Fibroblast of skin of scalp (primary cell): ENCODE measurements around the gene BBOX1.
"Not testable (repeated sequence)": the region's sequence is repeated elsewhere in the genome, so short reads cannot be mapped to it uniquely, and the experiment has no call there.

Experiments used
- DNase-seq: peaks from one replicate; pipeline ENCODE4 v3.0.0-alpha.2; 2013

Gene BBOX1

GRCh38 chr11:27130806-27131205, 90.2 kb downstream of the BBOX1 start:
- no peak for DNase-seq

- DNase-seq: not testable (repeated sequence)
Observed at GRCh38 chr11:27135924-27136329, 95.3 kb downstream of the BBOX1 start.

GRCh38 chr11:27138716-27139115, 98.1 kb downstream of the BBOX1 start:
- no peak for DNase-seq

- DNase-seq: no peak
Observed at GRCh38 chr11:27139742-27140367, 99.2 kb downstream of the BBOX1 start.

- DNase-seq: no peak
Observed at GRCh38 chr11:27141576-27141975, 101.0 kb downstream of the BBOX1 start.

GRCh38 chr11:27147916-27148315, 107.3 kb downstream of the BBOX1 start:
- DNase-seq: no peak

GRCh38 chr11:27148506-27148905, 107.9 kb downstream of the BBOX1 start:
- DNase-seq: no peak

GRCh38 chr11:27150098-27150497, 109.5 kb downstream of the BBOX1 start:
- no peak for DNase-seq

- DNase-seq: peak; percentile 31
Observed at GRCh38 chr11:27153136-27153535, 112.5 kb downstream of the BBOX1 start.

GRCh38 chr11:27158456-27159334, 118.1 kb downstream of the BBOX1 start:
- DNase-seq: peak; percentile 83

- DNase-seq: no peak
Observed at GRCh38 chr11:27159335-27159679, 118.7 kb downstream of the BBOX1 start.

- DNase-seq: peak; percentile 60
Observed at GRCh38 chr11:27161071-27161470, 120.5 kb downstream of the BBOX1 start.

GRCh38 chr11:27162237-27162636, 121.6 kb downstream of the BBOX1 start:
- DNase-seq: no peak

GRCh38 chr11:27166130-27166529, 125.5 kb downstream of the BBOX1 start:
- no peak for DNase-seq

GRCh38 chr11:27171376-27171958, 130.9 kb downstream of the BBOX1 start:
- no peak for DNase-seq

- no peak for DNase-seq
Observed at GRCh38 chr11:27173545-27173944, 132.9 kb downstream of the BBOX1 start.

GRCh38 chr11:27174021-27174420, 133.4 kb downstream of the BBOX1 start:
- no peak for DNase-seq

- no peak for DNase-seq
Observed at GRCh38 chr11:27174672-27175210, 134.1 kb downstream of the BBOX1 start.

- DNase-seq: not testable (repeated sequence)
Observed at GRCh38 chr11:27175562-27175961, 134.9 kb downstream of the BBOX1 start.
